Measurements from ENCODE around the gene F2RL2.

The F2RL2 gene

DNA sequence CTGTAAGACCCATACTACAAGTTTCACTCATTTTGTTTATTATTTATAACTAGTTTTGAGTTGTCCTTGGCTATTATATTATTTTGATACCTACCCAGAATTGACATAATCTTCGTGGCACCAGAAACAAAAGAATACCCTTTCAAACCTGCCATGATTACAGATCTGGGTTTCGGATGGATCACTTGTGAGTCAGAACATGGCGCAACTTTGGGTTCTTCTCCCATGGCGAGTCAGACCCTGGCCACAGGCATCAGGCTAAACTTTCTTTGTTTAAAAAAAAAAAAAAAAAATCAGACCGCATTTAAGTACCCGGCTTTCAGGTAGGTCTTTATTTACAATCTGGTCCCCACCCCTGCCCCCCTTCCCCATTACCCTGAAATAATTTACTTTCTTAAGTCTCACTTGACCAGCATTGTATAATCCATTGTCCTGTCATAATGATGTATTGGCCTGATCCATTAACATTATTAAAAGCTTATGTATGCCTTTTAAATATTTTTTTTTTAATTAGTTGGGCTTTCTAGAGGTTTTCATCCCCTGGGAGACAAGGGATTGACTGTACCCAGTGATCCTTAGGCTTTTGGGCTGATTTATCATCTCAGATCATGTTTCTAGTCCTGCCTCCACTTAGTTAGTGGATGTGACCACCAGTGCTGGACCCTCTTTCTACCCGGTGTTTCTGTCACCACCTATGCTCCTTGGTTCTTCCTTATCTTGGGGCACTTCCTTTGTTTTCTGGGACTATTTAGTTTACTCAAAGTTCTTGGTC is 43.9 kb downstream of the F2RL2 start:
- no peak overlapping the region for H3K14ac ChIP-seq (ENCODE audit: low read length in 2 of 2)
- no peak overlapping the region for H4K8ac ChIP-seq (ENCODE audit: low read length)
- no peak overlapping the region for H2AFZ ChIP-seq (ENCODE audit: low read depth, low read length)
- H2BK15ac ChIP-seq (ENCODE audit: low read depth, poor library complexity, severe bottlenecking), result no peak overlapping the region
- no peaks in the 10 kb centered on the region for H3K36me3 ChIP-seq (ENCODE audit: control insufficient read depth in 1 of 2, insufficient read depth in 2 of 2, low read depth in 1 of 2, low read length in 2 of 2)
- H3K27ac ChIP-seq (ENCODE audit: low read length, poor library complexity, severe bottlenecking), result no peak overlapping the region
- H3K23ac ChIP-seq (ENCODE audit: low read length in 2 of 2), result no peak overlapping the region
- no peak overlapping the region for H2BK12ac ChIP-seq (ENCODE audit: low read length in 2 of 2)
- H3K4me3 ChIP-seq (ENCODE audit: insufficient read depth in 1 of 2, low read depth in 1 of 2, low read length in 2 of 2), result no peak overlapping the region
- no peak overlapping the region for H3K9ac ChIP-seq (ENCODE audit: low read length)
- H4K91ac ChIP-seq (ENCODE audit: low read length), result no peak overlapping the region
- no peak overlapping the region for H2AK5ac ChIP-seq (ENCODE audit: low read length, severe bottlenecking)
- no peaks in the 10 kb centered on the region for H3K79me1 ChIP-seq (replicated peaks; ENCODE audit: low read length, poor library complexity, severe bottlenecking)
- no peaks in the 10 kb centered on the region for H3K9me3 ChIP-seq (ENCODE audit: control insufficient read depth, low read length)
- WGBS, result 73% methylated on average over 6 of the region's 7 CpGs
- H3K4me2 ChIP-seq (ENCODE audit: low read length, poor library complexity, severe bottlenecking), result no peak overlapping the region
- peak; percentile 18 for DNase-seq
- no peaks in the 10 kb centered on the region for H3K27me3 ChIP-seq (ENCODE audit: control insufficient read depth in 1 of 2, insufficient read depth in 1 of 2, low read length in 2 of 2)
- H3K4me1 ChIP-seq (ENCODE audit: control insufficient read depth, insufficient read depth, low read depth, low read length), result no peaks in the 10 kb centered on the region
- no peak overlapping the region for H2BK5ac ChIP-seq (ENCODE audit: low read depth, low read length, poor library complexity, severe bottlenecking)
- H2BK120ac ChIP-seq (ENCODE audit: low read depth, low read length), result no peak overlapping the region
- H3K18ac ChIP-seq (ENCODE audit: low read depth in 1 of 2, low read length in 2 of 2), result no peak overlapping the region
- H3K4ac ChIP-seq (ENCODE audit: low read depth in 1 of 2, low read length in 2 of 2), result no peak overlapping the region

- no peak overlapping the region for H3K4me2 ChIP-seq (ENCODE audit: low read length, poor library complexity, severe bottlenecking)
- no peak overlapping the region for H3K27ac ChIP-seq (ENCODE audit: low read length, poor library complexity, severe bottlenecking)
- no peak overlapping the region for H2BK120ac ChIP-seq (ENCODE audit: low read depth, low read length)
- H2BK5ac ChIP-seq (ENCODE audit: low read depth, low read length, poor library complexity, severe bottlenecking), result no peak overlapping the region
- no peaks in the 10 kb centered on the region for H3K4me1 ChIP-seq (ENCODE audit: control insufficient read depth, insufficient read depth, low read depth, low read length)
- no peak overlapping the region for H3K18ac ChIP-seq (ENCODE audit: low read depth in 1 of 2, low read length in 2 of 2)
- H3K14ac ChIP-seq (ENCODE audit: low read length in 2 of 2), result no peak overlapping the region
- no peak overlapping the region for H3K9ac ChIP-seq (ENCODE audit: low read length)
- H3K79me1 ChIP-seq (replicated peaks; ENCODE audit: low read length, poor library complexity, severe bottlenecking), result no peaks in the 10 kb centered on the region
- H3K4ac ChIP-seq (ENCODE audit: low read depth in 1 of 2, low read length in 2 of 2), result no peak overlapping the region
- H3K27me3 ChIP-seq (ENCODE audit: control insufficient read depth in 1 of 2, insufficient read depth in 1 of 2, low read length in 2 of 2), result no peaks in the 10 kb centered on the region
- DNase-seq, result no peak
- no peak overlapping the region for H3K23ac ChIP-seq (ENCODE audit: low read length in 2 of 2)
- no peak overlapping the region for H2BK12ac ChIP-seq (ENCODE audit: low read length in 2 of 2)
- H3K4me3 ChIP-seq (ENCODE audit: insufficient read depth in 1 of 2, low read depth in 1 of 2, low read length in 2 of 2), result no peak overlapping the region
- no peak overlapping the region for H2AK5ac ChIP-seq (ENCODE audit: low read length, severe bottlenecking)
- 91% methylated on average over 4 of the region's 4 CpGs for WGBS
- no peak overlapping the region for H2AFZ ChIP-seq (ENCODE audit: low read depth, low read length)
- no peak overlapping the region for H4K8ac ChIP-seq (ENCODE audit: low read length)
- no peak overlapping the region for H2BK15ac ChIP-seq (ENCODE audit: low read depth, poor library complexity, severe bottlenecking)
- H4K91ac ChIP-seq (ENCODE audit: low read length), result no peak overlapping the region
- H3K9me3 ChIP-seq (ENCODE audit: control insufficient read depth, low read length), result no peaks in the 10 kb centered on the region
- no peaks in the 10 kb centered on the region for H3K36me3 ChIP-seq (ENCODE audit: control insufficient read depth in 1 of 2, insufficient read depth in 2 of 2, low read depth in 1 of 2, low read length in 2 of 2)
These were observed 46.2 kb downstream of the F2RL2 start for GRCh38 chr5:76576996-76577395.

DNA sequence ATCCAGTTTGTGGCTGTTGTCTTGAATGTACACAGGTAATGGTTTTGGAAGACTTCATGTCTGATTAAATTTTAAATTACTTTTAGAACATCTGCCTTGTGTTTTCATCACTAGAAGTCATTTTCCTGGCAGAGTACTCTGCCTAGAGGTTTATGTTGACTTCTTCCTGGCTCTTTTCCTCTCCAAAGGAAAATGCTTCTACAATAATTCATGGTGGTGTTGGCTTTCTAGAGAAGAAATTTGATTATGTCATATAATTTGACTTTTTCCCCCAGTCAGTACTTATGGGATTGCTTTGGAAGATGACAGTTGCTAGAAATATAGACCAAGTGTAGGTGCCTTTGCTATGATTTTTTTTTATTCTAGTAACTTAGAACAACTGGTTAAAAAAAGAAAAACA is 46.8 kb downstream of the F2RL2 start:
- Histone ChIP-seq H3K27ac (ENCODE audit: low read length, poor library complexity, severe bottlenecking) (no peak overlapping the region), H2BK120ac (ENCODE audit: low read depth, low read length) (no peak overlapping the region), H3K23ac (ENCODE audit: low read length in 2 of 2) (no peak overlapping the region), H2BK5ac (ENCODE audit: low read depth, low read length, poor library complexity, severe bottlenecking) (no peak overlapping the region), H3K14ac (ENCODE audit: low read length in 2 of 2) (no peak overlapping the region), H3K9ac (ENCODE audit: low read length) (no peak overlapping the region), H3K4me1 (ENCODE audit: control insufficient read depth, insufficient read depth, low read depth, low read length) (no peaks in the 10 kb centered on the region), H3K4ac (ENCODE audit: low read depth in 1 of 2, low read length in 2 of 2) (no peak overlapping the region), H3K4me3 (ENCODE audit: insufficient read depth in 1 of 2, low read depth in 1 of 2, low read length in 2 of 2) (no peak overlapping the region), H4K91ac (ENCODE audit: low read length) (no peak overlapping the region), H2BK12ac (ENCODE audit: low read length in 2 of 2) (no peak overlapping the region), H2BK15ac (ENCODE audit: low read depth, poor library complexity, severe bottlenecking) (no peak overlapping the region), H3K18ac (ENCODE audit: low read depth in 1 of 2, low read length in 2 of 2) (no peak overlapping the region), H3K27me3 (ENCODE audit: control insufficient read depth in 1 of 2, insufficient read depth in 1 of 2, low read length in 2 of 2) (no peaks in the 10 kb centered on the region), H3K79me1 (replicated peaks; ENCODE audit: low read length, poor library complexity, severe bottlenecking) (no peaks in the 10 kb centered on the region), H4K8ac (ENCODE audit: low read length) (no peak overlapping the region), H3K4me2 (ENCODE audit: low read length, poor library complexity, severe bottlenecking) (no peak overlapping the region), H3K9me3 (ENCODE audit: control insufficient read depth, low read length) (no peaks in the 10 kb centered on the region), H3K36me3 (ENCODE audit: control insufficient read depth in 1 of 2, insufficient read depth in 2 of 2, low read depth in 1 of 2, low read length in 2 of 2) (no peaks in the 10 kb centered on the region), H2AK5ac (ENCODE audit: low read length, severe bottlenecking) (no peak overlapping the region), H2AFZ (ENCODE audit: low read depth, low read length) (no peak overlapping the region)
- no peak for DNase-seq

GRCh38 chr5:76571559-76571958 is 51.6 kb downstream of the F2RL2 start:
- Histone ChIP-seq H2BK15ac (ENCODE audit: low read depth, poor library complexity, severe bottlenecking) (no peak overlapping the region), H3K14ac (ENCODE audit: low read length in 2 of 2) (no peak overlapping the region), H2BK120ac (ENCODE audit: low read depth, low read length) (no peak overlapping the region), H3K36me3 (ENCODE audit: control insufficient read depth in 1 of 2, insufficient read depth in 2 of 2, low read depth in 1 of 2, low read length in 2 of 2) (no peaks in the 10 kb centered on the region), H2BK5ac (ENCODE audit: low read depth, low read length, poor library complexity, severe bottlenecking) (no peak overlapping the region), H2AFZ (ENCODE audit: low read depth, low read length) (no peak overlapping the region), H3K23ac (ENCODE audit: low read length in 2 of 2) (no peak overlapping the region), H3K18ac (ENCODE audit: low read depth in 1 of 2, low read length in 2 of 2) (no peak overlapping the region), H3K4ac (ENCODE audit: low read depth in 1 of 2, low read length in 2 of 2) (no peak overlapping the region), H4K8ac (ENCODE audit: low read length) (no peak overlapping the region), H3K27ac (ENCODE audit: low read length, poor library complexity, severe bottlenecking) (no peak overlapping the region), H3K79me1 (replicated peaks; ENCODE audit: low read length, poor library complexity, severe bottlenecking) (no peaks in the 10 kb centered on the region), H2BK12ac (ENCODE audit: low read length in 2 of 2) (no peak overlapping the region), H3K27me3 (ENCODE audit: control insufficient read depth in 1 of 2, insufficient read depth in 1 of 2, low read length in 2 of 2) (peaks cover 5% of the 10 kb centered on the region in 2 experiments), H4K91ac (ENCODE audit: low read length) (no peak overlapping the region), H2AK5ac (ENCODE audit: low read length, severe bottlenecking) (no peak overlapping the region), H3K4me1 (ENCODE audit: control insufficient read depth, insufficient read depth, low read depth, low read length) (no peaks in the 10 kb centered on the region), H3K9ac (ENCODE audit: low read length) (no peak overlapping the region), H3K4me3 (ENCODE audit: insufficient read depth in 1 of 2, low read depth in 1 of 2, low read length in 2 of 2) (no peak overlapping the region), H3K4me2 (ENCODE audit: low read length, poor library complexity, severe bottlenecking) (no peak overlapping the region), H3K9me3 (ENCODE audit: control insufficient read depth, low read length) (no peaks in the 10 kb centered on the region)
- DNase-seq, result no peak
